SK-N-SH treated with all-trans-retinoic acid at 6 μM for 48 hours (cell line): ENCODE data around the gene TGFB2.

Source experiments
- ARNTL ChIP-seq: fragments of 450-650 bp; formaldehyde crosslinking; IDR thresholded peaks from 2 replicates; pipeline ENCODE4 v1.5.0; 2020; ENCODE audit warnings: low read depth, mild to moderate bottlenecking, moderate library complexity, borderline replicate concordance
- BACH2 ChIP-seq: fragments of 250-450 bp; sonication (Bioruptor Pico); IDR thresholded peaks from 2 replicates; pipeline ENCODE4 v1.9.0; 2021; ENCODE audit warnings: mild to moderate bottlenecking, borderline replicate concordance
- ESRRG ChIP-seq: fragments of 250-450 bp; sonication (Bioruptor Pico); IDR thresholded peaks from 2 replicates; pipeline ENCODE4 v1.6.1; 2021; ENCODE audit warnings: mild to moderate bottlenecking
- ISL1 ChIP-seq: fragments of 250-450 bp; sonication (Bioruptor Pico); IDR thresholded peaks from 2 replicates; pipeline ENCODE4 v2.1.2; 2022; ENCODE audit warnings: mild to moderate bottlenecking, moderate library complexity
- OSR1 ChIP-seq: fragments of 250-450 bp; sonication (Bioruptor Pico); IDR thresholded peaks from 2 replicates; pipeline ENCODE4 v1.8.0; 2022; ENCODE audit warnings: moderate library complexity, mild to moderate bottlenecking, inconsistent platforms
- PPARA ChIP-seq: fragments of 250-450 bp; sonication (Bioruptor Pico); IDR thresholded peaks from 2 replicates; pipeline ENCODE4 v1.5.0; 2020; ENCODE audit warnings: mild to moderate bottlenecking, borderline replicate concordance
- RARB ChIP-seq: fragments of 250-450 bp; sonication (Bioruptor Pico); IDR thresholded peaks from 2 replicates; pipeline ENCODE4 v1.8.0; 2021; ENCODE audit warnings: mild to moderate bottlenecking, moderate library complexity
- TCF4 ChIP-seq: fragments of 250-450 bp; sonication (Bioruptor Pico); IDR thresholded peaks from 2 replicates; pipeline ENCODE4 v1.8.0; 2021; ENCODE audit warnings: mild to moderate bottlenecking, moderate library complexity, borderline replicate concordance
- ZC3H10 ChIP-seq: fragments of 250-450 bp; sonication (Bioruptor Pico); IDR thresholded peaks from 2 replicates; pipeline ENCODE4 v1.5.1; 2021; ENCODE audit warnings: mild to moderate bottlenecking, moderate library complexity
- TF ChIP-seq, protein P1 (sequence below): fragments of 250-450 bp; sonication (Bioruptor Pico); IDR thresholded peaks from 2 replicates; pipeline ENCODE4 v1.5.1; 2021; ENCODE audit warnings: mild to moderate bottlenecking, moderate library complexity

DNA sequence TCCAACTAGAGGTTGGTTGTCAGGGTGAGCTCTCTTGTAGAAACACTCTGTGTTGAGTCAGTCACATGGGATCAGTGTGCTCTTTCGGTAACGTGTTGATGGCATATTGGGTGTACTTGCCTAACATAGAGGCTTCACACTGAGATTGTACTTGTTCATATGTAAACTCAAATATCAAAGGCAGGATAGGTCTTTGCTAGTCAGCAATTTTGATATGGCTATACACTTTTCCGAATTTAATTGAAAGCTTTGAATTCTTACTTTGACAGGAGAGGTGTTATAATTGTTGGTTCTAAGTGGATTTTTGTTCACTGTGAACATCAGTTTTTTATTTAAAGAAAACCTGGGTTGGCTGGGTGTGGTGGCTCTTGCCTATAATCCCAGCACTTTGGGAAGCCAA is 16.4 kb upstream of the TGFB2 start:
- TF ChIP-seq TCF4 (CRISPR knock-in tag) (no peak), ESRRG (CRISPR knock-in tag) (no peak), BACH2 (CRISPR knock-in tag) (no peak), OSR1 (no peak), RARB (CRISPR knock-in tag) (no peak), ISL1 (CRISPR knock-in tag) (no peak), PPARA (CRISPR knock-in tag) (no peak), ZC3H10 (CRISPR knock-in tag) (no peak), ARNTL (CRISPR knock-in tag) (no peak)
- TF ChIP-seq, protein P1, sequence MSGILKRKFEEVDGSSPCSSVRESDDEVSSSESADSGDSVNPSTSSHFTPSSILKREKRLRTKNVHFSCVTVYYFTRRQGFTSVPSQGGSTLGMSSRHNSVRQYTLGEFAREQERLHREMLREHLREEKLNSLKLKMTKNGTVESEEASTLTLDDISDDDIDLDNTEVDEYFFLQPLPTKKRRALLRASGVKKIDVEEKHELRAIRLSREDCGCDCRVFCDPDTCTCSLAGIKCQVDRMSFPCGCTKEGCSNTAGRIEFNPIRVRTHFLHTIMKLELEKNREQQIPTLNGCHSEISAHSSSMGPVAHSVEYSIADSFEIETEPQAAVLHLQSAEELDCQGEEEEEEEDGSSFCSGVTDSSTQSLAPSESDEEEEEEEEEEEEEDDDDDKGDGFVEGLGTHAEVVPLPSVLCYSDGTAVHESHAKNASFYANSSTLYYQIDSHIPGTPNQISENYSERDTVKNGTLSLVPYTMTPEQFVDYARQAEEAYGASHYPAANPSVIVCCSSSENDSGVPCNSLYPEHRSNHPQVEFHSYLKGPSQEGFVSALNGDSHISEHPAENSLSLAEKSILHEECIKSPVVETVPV (CRISPR knock-in tag): no peak
